PC-9 (cell line): ENCODE measurements around the gene PHAF1.

Experiments
- EZH2 ChIP-seq: fragments of 200-600 bp; sonication (generic); IDR thresholded peaks from 2 replicates; pipeline ENCODE4 v1.8.0; 2017; ENCODE audit warnings: antibody characterized with exemption, low read depth
- TF ChIP-seq, protein P1 (sequence below): fragments of 200-600 bp; sonication (generic); conservative IDR thresholded peaks from 2 replicates; pipeline ENCODE4 v1.6.1; 2017; ENCODE audit warnings: mixed run types, antibody characterized with exemption, mild to moderate bottlenecking, moderate library complexity

DNA sequence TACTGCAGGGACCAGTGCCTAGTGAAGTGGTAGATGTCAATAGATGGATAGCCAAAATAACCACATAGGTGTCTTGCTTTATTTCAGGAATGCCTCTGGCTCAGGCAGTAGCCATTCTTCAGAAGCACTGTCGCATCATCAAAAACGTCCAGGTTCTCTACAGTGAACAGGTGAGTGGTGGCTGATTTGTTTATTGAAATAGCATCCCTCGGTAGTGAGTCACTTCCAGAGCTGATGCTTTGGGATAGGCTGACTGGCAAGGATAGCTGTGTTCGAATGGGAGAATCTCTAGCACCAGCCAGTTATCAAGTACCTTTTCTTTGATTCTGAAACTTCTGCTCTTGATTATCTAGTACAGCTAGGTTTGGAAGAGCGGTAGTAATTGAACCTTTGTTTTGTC, 10.3 kb downstream of the PHAF1 start:
- TF ChIP-seq, protein P1, sequence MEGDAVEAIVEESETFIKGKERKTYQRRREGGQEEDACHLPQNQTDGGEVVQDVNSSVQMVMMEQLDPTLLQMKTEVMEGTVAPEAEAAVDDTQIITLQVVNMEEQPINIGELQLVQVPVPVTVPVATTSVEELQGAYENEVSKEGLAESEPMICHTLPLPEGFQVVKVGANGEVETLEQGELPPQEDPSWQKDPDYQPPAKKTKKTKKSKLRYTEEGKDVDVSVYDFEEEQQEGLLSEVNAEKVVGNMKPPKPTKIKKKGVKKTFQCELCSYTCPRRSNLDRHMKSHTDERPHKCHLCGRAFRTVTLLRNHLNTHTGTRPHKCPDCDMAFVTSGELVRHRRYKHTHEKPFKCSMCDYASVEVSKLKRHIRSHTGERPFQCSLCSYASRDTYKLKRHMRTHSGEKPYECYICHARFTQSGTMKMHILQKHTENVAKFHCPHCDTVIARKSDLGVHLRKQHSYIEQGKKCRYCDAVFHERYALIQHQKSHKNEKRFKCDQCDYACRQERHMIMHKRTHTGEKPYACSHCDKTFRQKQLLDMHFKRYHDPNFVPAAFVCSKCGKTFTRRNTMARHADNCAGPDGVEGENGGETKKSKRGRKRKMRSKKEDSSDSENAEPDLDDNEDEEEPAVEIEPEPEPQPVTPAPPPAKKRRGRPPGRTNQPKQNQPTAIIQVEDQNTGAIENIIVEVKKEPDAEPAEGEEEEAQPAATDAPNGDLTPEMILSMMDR = no peak
- TF ChIP-seq EZH2 = no peak
